HepG2 (cell line): Measurements from ENCODE around the gene GPR62. TPM values are rescaled to one million over a fixed set of nuclear protein-coding genes. Genes with fewer than 3 reads are reported as not detected.

Experiments used
- BORCS8-MEF2B ChIP-seq: sonication (generic); formaldehyde crosslinking; IDR thresholded peaks from 2 replicates; pipeline ENCODE4 v1.8.0; 2022; ENCODE audit warnings: mild to moderate bottlenecking, missing genetic modification reagents
- CBFB ChIP-seq: sonication (generic); formaldehyde crosslinking; IDR thresholded peaks from 2 replicates; pipeline ENCODE4 v1.4.0; 2020; ENCODE audit warnings: missing genetic modification reagents
- CREM ChIP-seq, 2 experiments: sonication (generic) in 1 of 2; formaldehyde crosslinking in 1 of 2; IDR thresholded peaks; 2 replicates each; pipeline versions ENCODE4 v1.4.0 to v1.6.1; 2016 to 2020; ENCODE audit warnings: antibody characterized with exemption in 1 of 2, mild to moderate bottlenecking in 1 of 2, missing genetic modification reagents in 1 of 2
- HHEX ChIP-seq: IDR thresholded peaks from 2 replicates; pipeline ENCODE4 v1.6.1; 2016; ENCODE audit warnings: control low read depth
- IRF1 ChIP-seq: sonication (generic); formaldehyde crosslinking; IDR thresholded peaks from 2 replicates; pipeline ENCODE4 v1.4.0; 2020; ENCODE audit warnings: low read depth, mild to moderate bottlenecking, missing genetic modification reagents
- JDP2 ChIP-seq: sonication (generic); formaldehyde crosslinking; IDR thresholded peaks from 2 replicates; pipeline ENCODE4 v1.8.1; 2022; ENCODE audit warnings: missing genetic modification reagents, borderline replicate concordance
- KAT8 ChIP-seq: IDR thresholded peaks from 2 replicates; pipeline ENCODE4 v1.6.1; 2016; ENCODE audit warnings: missing genetic modification reagents, missing compliant biosample characterization
- MBNL3 ChIP-seq: fragments of 250-450 bp; sonication (Bioruptor Pico); conservative IDR thresholded peaks from 2 replicates; pipeline ENCODE4 v1.8.0; 2022; ENCODE audit warnings: mild to moderate bottlenecking, inconsistent platforms
- MED13 ChIP-seq: sonication (generic); formaldehyde crosslinking; IDR thresholded peaks from 2 replicates; pipeline ENCODE4 v1.5.0; 2020; ENCODE audit warnings: missing genetic modification reagents
- MIER2 ChIP-seq: IDR thresholded peaks from 2 replicates; pipeline ENCODE4 v1.6.1; 2016; ENCODE audit warnings: missing biosample characterization, missing genetic modification reagents
- NAIF1 ChIP-seq: sonication (generic); formaldehyde crosslinking; IDR thresholded peaks from 2 replicates; pipeline ENCODE4 v1.5.0; 2020; ENCODE audit warnings: mild to moderate bottlenecking, missing genetic modification reagents, borderline replicate concordance
- NBN ChIP-seq: fragments of 450-650 bp; conservative IDR thresholded peaks from 2 replicates; pipeline ENCODE4 v1.6.1; 2017
- NFE2L2 ChIP-seq: fragments of 150-350 bp; IDR thresholded peaks from 2 replicates; pipeline ENCODE4 v1.6.1; 2014; ENCODE audit warnings: low read length
- RBM22 ChIP-seq: fragments of 200-400 bp; formaldehyde crosslinking; optimal IDR thresholded peaks from 2 replicates; pipeline ENCODE3; 2017; ENCODE audit warnings: mild to moderate bottlenecking, low read length, moderate library complexity
- REST ChIP-seq, 2 experiments: IDR thresholded peaks; 2 replicates each; pipeline ENCODE4 v1.6.1; 2011 to 2012; ENCODE audit warnings: low read length in 2 of 2, borderline replicate concordance in 1 of 2, low read depth in 1 of 2, mild to moderate bottlenecking in 1 of 2, moderate library complexity in 1 of 2
- SALL1 ChIP-seq: sonication (generic); formaldehyde crosslinking; IDR thresholded peaks from 2 replicates; pipeline ENCODE4 v1.8.0; 2022; ENCODE audit warnings: mild to moderate bottlenecking, missing genetic modification reagents
- SRSF4 ChIP-seq: fragments of 200-400 bp; formaldehyde crosslinking; IDR thresholded peaks from one replicate; pipeline ENCODE4 v1.6.1; 2018; ENCODE audit warnings: mild to moderate bottlenecking, low read depth, low read length, moderate library complexity; ENCODE audit not compliant: poor library complexity, severe bottlenecking
- ZBTB10 ChIP-seq: sonication (generic); formaldehyde crosslinking; IDR thresholded peaks from 2 replicates; pipeline ENCODE4 v1.4.0; 2020; ENCODE audit warnings: missing genetic modification reagents, borderline replicate concordance
- ZFY ChIP-seq: sonication (generic); formaldehyde crosslinking; IDR thresholded peaks from 2 replicates; pipeline ENCODE4 v1.4.0; 2020; ENCODE audit warnings: missing genetic modification reagents
- ZMYM4 ChIP-seq: sonication (generic); formaldehyde crosslinking; IDR thresholded peaks from 2 replicates; pipeline ENCODE4 v1.8.1; 2023; ENCODE audit warnings: mild to moderate bottlenecking, missing genetic modification reagents
- ZNF414 ChIP-seq: sonication (generic); formaldehyde crosslinking; IDR thresholded peaks from 2 replicates; pipeline ENCODE4 v1.5.0; 2020; ENCODE audit warnings: missing genetic modification reagents
- ZNF550 ChIP-seq: sonication (generic); formaldehyde crosslinking; IDR thresholded peaks from 2 replicates; pipeline ENCODE4 v1.4.0; 2020; ENCODE audit warnings: mild to moderate bottlenecking, missing genetic modification reagents, borderline replicate concordance
- ZNF746 ChIP-seq: sonication (generic); formaldehyde crosslinking; IDR thresholded peaks from 2 replicates; pipeline ENCODE4 v1.8.0; 2022; ENCODE audit warnings: mild to moderate bottlenecking, missing genetic modification reagents
- polyA plus RNA-seq, 8 experiments: library from polyadenylated mRNA; depleted of rRNA in 3 of 8; stranded (reverse) in 7 of 8; unstranded in 1 of 8; fragments of >200 nt; fragmentation: Illumina TruSeq in 4 of 8; extraction: Trizol in 4 of 8; gene quantifications; 2 replicates each; pipeline versions ENCODE4 v1.2.1 to v1.2.3, GENCODE V29; 2011 to 2016; ENCODE audit warnings: low read depth in 4 of 8, missing spikeins in 1 of 8, mixed read lengths in 1 of 8; ENCODE audit not compliant: insufficient read depth in 1 of 8
- total RNA-seq, 5 experiments: library from RNA; depleted of rRNA; stranded (reverse); fragments of >200 nt; fragmentation: Illumina TruSeq; extraction: Trizol; gene quantifications; 2 replicates each; pipeline ENCODE4 v1.2.3, GENCODE V29; 2016; ENCODE audit warnings: low read depth in 1 of 5

The GPR62 gene
- total and polyA plus RNA-seq, 2 of the 13 experiments (the other 11 are each of a cell fraction or from before 2014, with no cell fraction given), result not detected

- TF ChIP-seq BORCS8-MEF2B (CRISPR knock-in tag) (no peak), MIER2 (CRISPR knock-in tag) (no peak), SALL1 (CRISPR knock-in tag) (no peak), SRSF4 (no peak), ZNF414 (no peak), CBFB (CRISPR knock-in tag) (no peak), ZNF746 (no peak), ZBTB10 (CRISPR knock-in tag) (no peak), JDP2 (CRISPR knock-in tag) (no peak), KAT8 (CRISPR knock-in tag) (no peak), MBNL3 (CRISPR knock-in tag) (no peak), NFE2L2 (no peak), ZNF550 (CRISPR knock-in tag) (no peak), NAIF1 (CRISPR knock-in tag) (no peak), IRF1 (CRISPR knock-in tag) (no peak), CREM (IDR thresholded peaks at IDR 0.05) (no peak), CREM (CRISPR knock-in tag; IDR thresholded peaks at IDR 0.05) (no peak), ZFY (CRISPR knock-in tag) (peak; percentile 75), NBN (no peak), REST (IDR thresholded peaks at IDR 0.05; ENCODE audit: borderline replicate concordance in 1 of 2, low read depth in 1 of 2, low read length in 2 of 2) (peak in 1 of 2 experiments; percentile 25; a peak in 1 of 4 replicates), RBM22 (no peak), ZMYM4 (CRISPR knock-in tag) (no peak; the same call in 1 of the 2 replicates), HHEX (CRISPR knock-in tag) (no peak), MED13 (no peak)
Measured at GRCh38 chr3:51974963-51975851, 20.0 kb downstream of the GPR62 start, which contains the start of gene ABHD14A (continued).
